Psoas muscle (tissue), 8 donors: ENCODE data around the gene FAM200B. TPM values are rescaled to one million over a fixed set of nuclear protein-coding genes. Genes with fewer than 3 reads are reported as not detected.

ENCODE experiments used
- ATAC-seq, 4 donors: fragments of 200-7000 bp; cut with Tn5 transposase; one replicate each; pipeline ENCODE4 v1.9.1; 2020; ENCODE audit warnings: moderate library complexity in 3 of 4, mild to moderate bottlenecking in 2 of 4
- DNase-seq, 2 donors: peaks; one replicate each; pipeline ENCODE4 v3.0.0-alpha.2; 2020
- H3K27ac ChIP-seq: fragments of 200-600 bp; one replicate; pipeline ENCODE4 v1.8.0; 2022
- H3K27me3 ChIP-seq, 3 donors: fragments of 200-600 bp in 1 of 3; one replicate each; pipeline versions ENCODE4 v1.6.1 to v1.8.0; 2013 to 2022; ENCODE audit warnings: low read length in 2 of 3, mild to moderate bottlenecking in 2 of 3, moderate library complexity in 1 of 3; ENCODE audit not compliant: insufficient read depth in 3 of 3
- H3K36me3 ChIP-seq, 2 donors: fragments of 200-600 bp in 1 of 2; one replicate each; pipeline versions ENCODE4 v1.6.1 to v1.8.0; 2013 to 2022; ENCODE audit warnings: low read depth in 1 of 2, mild to moderate bottlenecking in 1 of 2, moderate library complexity in 1 of 2; ENCODE audit not compliant: insufficient read depth in 1 of 2
- H3K4me1 ChIP-seq: fragments of 200-600 bp; one replicate; pipeline ENCODE4 v1.8.0; 2022
- H3K4me3 ChIP-seq: fragments of 200-600 bp; one replicate; pipeline ENCODE4 v1.8.0; 2022; ENCODE audit warnings: mild to moderate bottlenecking
- H3K9me3 ChIP-seq: fragments of 200-600 bp; one replicate; pipeline ENCODE4 v1.8.0; 2022
- WGBS, 3 donors: extraction: QIAGEN DNeasy Blood & Tissue Kit; methylation state at CpG; one replicate each; pipeline versions ENCODE4 v1.1.6 to v1.1.7; 2013; 5-methylcytosine and 5-hydroxymethylcytosine counted together
- intact Hi-C, 2 donors: fragments of 100-400 bp; cut with DNase I; formaldehyde crosslinking; loops; one replicate each; pipeline versions ENCODE4 v1.11.0 to v1.14.2; 2022
- polyA plus RNA-seq, 3 donors: library from polyadenylated mRNA; stranded (reverse); fragments of 200-250 nt; gene quantifications; one replicate each; pipeline ENCODE4 v1.2.3, GENCODE V29; 2013
- total RNA-seq, 4 donors: library from RNA; stranded (reverse); fragmentation: NEBNext Ultra II Directional in 2 of 4; extraction: Animal tissue kit (Norgen Biotek cat#: 25700) in 2 of 4; gene quantifications; one replicate each; pipeline versions ENCODE4 v1.2.1 to v1.2.4, GENCODE V29; 2021 to 2023
- TF ChIP-seq, protein P1 (sequence below): fragments of 200-600 bp; IDR thresholded peaks from one replicate; pipeline ENCODE4 v1.8.0; 2022; ENCODE audit warnings: antibody characterized with exemption
- donor health status: healthy with polysubstance abuse.
- donor health status: DM: no; HTN: no; CAD: no; lungs with moderate emphysema.
- donor health status: Bipolar disorder and iron deficiency.
- donor health status: healthy.
- donor health status: DM: yes; HTN: yes; CAD: no.
- donor health status: DM: no; HTN: no; CAD: no.
- donor health status: DM: no; HTN: no; CAD: no.
- donor health status: DM: yes; HTN: yes; CAD: no.

Gene FAM200B
- total and polyA plus RNA-seq, 7 donors = 16.3 to 44.2 (median 21.3) TPM

- 56 to 67% (median 66%) methylated on average over 3 of the region's 3 CpGs for WGBS, 3 donors
- Histone ChIP-seq H3K27ac (no peak overlapping the region), H3K4me3 (no peak overlapping the region), H3K36me3 (no peaks in the 10 kb centered on the region), H3K9me3 (no peaks in the 10 kb centered on the region), H3K27me3 (no peaks in the 10 kb centered on the region), H3K4me1 (no peaks in the 10 kb centered on the region)
- intact Hi-C loops = no loop called here
- DNase-seq = no peak
- no peak for ATAC-seq
- TF ChIP-seq, protein P1, sequence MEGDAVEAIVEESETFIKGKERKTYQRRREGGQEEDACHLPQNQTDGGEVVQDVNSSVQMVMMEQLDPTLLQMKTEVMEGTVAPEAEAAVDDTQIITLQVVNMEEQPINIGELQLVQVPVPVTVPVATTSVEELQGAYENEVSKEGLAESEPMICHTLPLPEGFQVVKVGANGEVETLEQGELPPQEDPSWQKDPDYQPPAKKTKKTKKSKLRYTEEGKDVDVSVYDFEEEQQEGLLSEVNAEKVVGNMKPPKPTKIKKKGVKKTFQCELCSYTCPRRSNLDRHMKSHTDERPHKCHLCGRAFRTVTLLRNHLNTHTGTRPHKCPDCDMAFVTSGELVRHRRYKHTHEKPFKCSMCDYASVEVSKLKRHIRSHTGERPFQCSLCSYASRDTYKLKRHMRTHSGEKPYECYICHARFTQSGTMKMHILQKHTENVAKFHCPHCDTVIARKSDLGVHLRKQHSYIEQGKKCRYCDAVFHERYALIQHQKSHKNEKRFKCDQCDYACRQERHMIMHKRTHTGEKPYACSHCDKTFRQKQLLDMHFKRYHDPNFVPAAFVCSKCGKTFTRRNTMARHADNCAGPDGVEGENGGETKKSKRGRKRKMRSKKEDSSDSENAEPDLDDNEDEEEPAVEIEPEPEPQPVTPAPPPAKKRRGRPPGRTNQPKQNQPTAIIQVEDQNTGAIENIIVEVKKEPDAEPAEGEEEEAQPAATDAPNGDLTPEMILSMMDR = no peak
Observed at GRCh38 chr4:15717657-15718416, 36.2 kb downstream of the FAM200B start.

GRCh38 chr4:15718465-15718864 is 36.8 kb downstream of the FAM200B start:
- ATAC-seq (no peak), DNase-seq (no peak)
- intact Hi-C loops = no loop called here
- Histone ChIP-seq H3K36me3 (no peaks in the 10 kb centered on the region), H3K9me3 (no peaks in the 10 kb centered on the region), H3K27ac (no peak overlapping the region), H3K4me3 (no peak overlapping the region), H3K4me1 (no peaks in the 10 kb centered on the region), H3K27me3 (no peaks in the 10 kb centered on the region)
- TF ChIP-seq, protein P1 = no peak
- WGBS, 3 donors = 48 to 52% (median 48%) methylated on average over 5 of the region's 5 CpGs

GRCh38 chr4:15718959-15719358 is 37.3 kb downstream of the FAM200B start:
- Histone ChIP-seq H3K27me3 (no peaks in the 10 kb centered on the region), H3K27ac (no peak overlapping the region), H3K9me3 (no peaks in the 10 kb centered on the region), H3K36me3 (no peaks in the 10 kb centered on the region), H3K4me3 (no peak overlapping the region), H3K4me1 (no peaks in the 10 kb centered on the region)
- no peak for DNase-seq
- WGBS, 3 donors = 81 to 89% (median 88%) methylated on average over 7 of the region's 7 CpGs
- no peak for ATAC-seq
- TF ChIP-seq, protein P1 = no peak
- intact Hi-C loops = no loop called here

DNA sequence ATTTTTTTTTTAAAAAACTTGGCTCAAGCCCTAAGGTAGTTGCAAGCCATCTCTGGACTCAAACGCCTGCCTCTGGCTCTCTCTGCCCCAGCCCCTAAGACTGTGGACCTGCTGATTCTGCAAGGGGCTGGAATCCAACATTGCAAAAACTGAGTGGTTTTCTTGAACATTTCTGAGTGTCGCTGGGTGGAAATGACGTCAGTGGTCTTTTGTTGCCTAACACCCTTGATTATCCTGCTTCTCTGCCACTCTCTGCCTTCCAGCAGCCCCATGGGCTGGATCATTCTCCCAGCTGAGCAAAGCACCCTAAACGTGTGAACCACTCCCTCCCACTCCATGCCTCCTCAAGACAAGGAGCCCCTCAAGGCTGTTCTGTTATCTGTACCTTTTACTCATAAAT is 37.9 kb downstream of the FAM200B start:
- no peak for DNase-seq
- no peaks in the 10 kb centered on the region for H3K36me3 ChIP-seq
- no peaks in the 10 kb centered on the region for H3K4me1 ChIP-seq
- intact Hi-C loops = no loop called here
- TF ChIP-seq, protein P1 = no peak
- 72 to 82% (median 76%) methylated on average over 4 of the region's 4 CpGs for WGBS, 3 donors
- H3K27ac ChIP-seq = no peak overlapping the region
- H3K4me3 ChIP-seq = no peak overlapping the region
- no peak for ATAC-seq
- no peaks in the 10 kb centered on the region for H3K27me3 ChIP-seq
- no peaks in the 10 kb centered on the region for H3K9me3 ChIP-seq

DNA sequence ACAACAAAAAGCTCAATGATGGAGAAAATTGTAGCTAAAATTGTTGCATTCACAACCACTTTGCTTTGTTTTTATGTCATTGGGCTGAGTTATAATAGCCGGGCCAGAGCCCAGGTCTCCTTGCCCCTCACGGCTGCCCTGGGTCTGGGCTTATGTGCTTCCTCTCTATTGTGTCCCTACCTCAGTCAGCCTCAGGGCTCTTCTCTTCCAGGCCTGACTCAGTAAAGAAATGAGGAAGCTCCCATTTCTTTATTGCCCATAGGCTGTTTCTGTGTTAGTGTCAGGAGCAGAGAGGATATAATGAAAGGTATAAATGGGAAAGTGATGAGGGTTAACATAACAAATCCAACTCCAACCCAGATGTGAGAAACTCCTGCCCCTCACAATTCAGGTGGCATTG is 39.2 kb downstream of the FAM200B start:
- ATAC-seq (no peak), DNase-seq (no peak)
- TF ChIP-seq, protein P1 = no peak
- WGBS, 3 donors = 94 to 97% (median 97%) methylated on average over 2 of the region's 2 CpGs
- intact Hi-C loops = no loop called here
- Histone ChIP-seq H3K4me1 (no peaks in the 10 kb centered on the region), H3K4me3 (no peak overlapping the region), H3K27me3 (no peaks in the 10 kb centered on the region), H3K27ac (no peak overlapping the region), H3K36me3 (no peaks in the 10 kb centered on the region), H3K9me3 (no peaks in the 10 kb centered on the region)
